ENCODE results near the gene RBM15. TPM values are rescaled to one million over a fixed set of nuclear protein-coding genes. Genes with fewer than 3 reads are reported as not detected.

RBM15 gene
- total and polyA plus RNA-seq, 2 donors (not counting 1 experiment from before 2014, with no cell fraction given): 23.7 to 97.7 TPM

DNA sequence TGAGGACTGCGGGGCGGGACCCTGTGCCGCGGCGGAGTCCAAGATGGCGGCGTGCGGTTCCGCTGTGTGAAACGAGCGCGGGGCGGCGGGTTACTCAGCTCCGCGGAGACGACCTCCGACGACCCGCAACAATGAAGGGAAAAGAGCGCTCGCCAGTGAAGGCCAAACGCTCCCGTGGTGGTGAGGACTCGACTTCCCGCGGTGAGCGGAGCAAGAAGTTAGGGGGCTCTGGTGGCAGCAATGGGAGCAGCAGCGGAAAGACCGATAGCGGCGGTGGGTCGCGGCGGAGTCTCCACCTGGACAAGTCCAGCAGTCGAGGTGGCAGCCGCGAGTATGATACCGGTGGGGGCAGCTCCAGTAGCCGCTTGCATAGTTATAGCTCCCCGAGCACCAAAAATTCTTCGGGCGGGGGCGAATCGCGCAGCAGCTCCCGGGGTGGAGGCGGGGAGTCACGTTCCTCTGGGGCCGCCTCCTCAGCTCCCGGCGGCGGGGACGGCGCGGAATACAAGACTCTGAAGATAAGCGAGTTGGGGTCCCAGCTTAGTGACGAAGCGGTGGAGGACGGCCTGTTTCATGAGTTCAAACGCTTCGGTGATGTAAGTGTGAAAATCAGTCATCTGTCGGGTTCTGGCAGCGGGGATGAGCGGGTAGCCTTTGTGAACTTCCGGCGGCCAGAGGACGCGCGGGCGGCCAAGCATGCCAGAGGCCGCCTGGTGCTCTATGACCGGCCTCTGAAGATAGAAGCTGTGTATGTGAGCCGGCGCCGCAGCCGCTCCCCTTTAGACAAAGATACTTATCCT, 430 bp downstream of the RBM15 start:
- peaks cover 49 to 50% of the 10 kb centered on the region in 2 donors for H3K4me1 ChIP-seq (ENCODE audit: control insufficient read depth in 2 of 2, insufficient read depth in 2 of 2, low read length in 2 of 2)

More for the DNA sequence above, 430 bp downstream of the RBM15 start:
- Mint-ChIP-seq H3K27ac (no peak overlapping the region), H3K9me3 (ENCODE audit: insufficient read depth) (no peaks in the 10 kb centered on the region), H3K4me3 (no peak overlapping the region), H3K27me3 (no peaks in the 10 kb centered on the region), H3K4me1 (peaks cover 57% of the 10 kb centered on the region)
- peaks cover 46% of the 10 kb centered on the region for H4K20me1 ChIP-seq (ENCODE audit: control insufficient read depth, insufficient read depth, low read length, poor library complexity, severe bottlenecking)
- H3K36me3 ChIP-seq (replicated peaks in 1 of 2; ENCODE audit: control extremely low read depth in 1 of 2, control insufficient read depth in 1 of 2, extremely low read depth in 1 of 2, insufficient read depth in 2 of 2, low read length in 1 of 2): peaks cover 5 to 32% of the 10 kb centered on the region in 2 experiments
- peak overlapping the region; percentile 61 to 100 (median 94) for H3K4me3 ChIP-seq (ENCODE audit: control extremely low read depth in 1 of 5, extremely low read depth in 1 of 5, insufficient read depth in 1 of 5, low read depth in 2 of 5, low read length in 4 of 5)
- CTCF ChIA-PET: interaction anchor here (1.1 to 11.8 kb wide), 17 partner anchors 9 to 305 kb away, joined by 3 to 257 read pairs (median 11); partner anchors contain the start of genes KCNC4, LAMTOR5 and STRIP1
- peak overlapping the region; percentile 83 for H3K4me2 ChIP-seq (replicated peaks; ENCODE audit: low read depth, low read length, poor library complexity, severe bottlenecking)
- H3K9ac ChIP-seq (ENCODE audit: low read length): peak overlapping the region; percentile 88
- TF ChIP-seq EZH2 (IDR thresholded peaks at IDR 0.05; ENCODE audit: borderline replicate concordance, insufficient read depth, low read depth, low read length, poor library complexity, severe bottlenecking): no peak
- TF ChIP-seq, protein P1, sequence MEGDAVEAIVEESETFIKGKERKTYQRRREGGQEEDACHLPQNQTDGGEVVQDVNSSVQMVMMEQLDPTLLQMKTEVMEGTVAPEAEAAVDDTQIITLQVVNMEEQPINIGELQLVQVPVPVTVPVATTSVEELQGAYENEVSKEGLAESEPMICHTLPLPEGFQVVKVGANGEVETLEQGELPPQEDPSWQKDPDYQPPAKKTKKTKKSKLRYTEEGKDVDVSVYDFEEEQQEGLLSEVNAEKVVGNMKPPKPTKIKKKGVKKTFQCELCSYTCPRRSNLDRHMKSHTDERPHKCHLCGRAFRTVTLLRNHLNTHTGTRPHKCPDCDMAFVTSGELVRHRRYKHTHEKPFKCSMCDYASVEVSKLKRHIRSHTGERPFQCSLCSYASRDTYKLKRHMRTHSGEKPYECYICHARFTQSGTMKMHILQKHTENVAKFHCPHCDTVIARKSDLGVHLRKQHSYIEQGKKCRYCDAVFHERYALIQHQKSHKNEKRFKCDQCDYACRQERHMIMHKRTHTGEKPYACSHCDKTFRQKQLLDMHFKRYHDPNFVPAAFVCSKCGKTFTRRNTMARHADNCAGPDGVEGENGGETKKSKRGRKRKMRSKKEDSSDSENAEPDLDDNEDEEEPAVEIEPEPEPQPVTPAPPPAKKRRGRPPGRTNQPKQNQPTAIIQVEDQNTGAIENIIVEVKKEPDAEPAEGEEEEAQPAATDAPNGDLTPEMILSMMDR (IDR thresholded peaks at IDR 0.05): peak; percentile 46
- H2AFZ ChIP-seq (ENCODE audit: insufficient read depth, low read depth, low read length, poor library complexity, severe bottlenecking): peak overlapping the region; percentile 91
- WGBS (ENCODE audit: insufficient coverage): under 1% methylated on average over 72 of the region's 77 CpGs
- ATAC-seq (ENCODE audit: low read depth): no peak
- H3K27ac ChIP-seq (ENCODE audit: low read length in 2 of 2): peak overlapping the region; percentile 95 to 97
- intact Hi-C loops (cut with micrococcal nuclease): loop anchor here (2.0 to 10.0 kb wide), 2 partner anchors 535 to 625 kb away; partner anchors contain the start of gene CD53
- peaks cover 67% of the 10 kb centered on the region for H3K79me2 ChIP-seq (ENCODE audit: control insufficient read depth, insufficient read depth, low read length)
- no peaks in the 10 kb centered on the region for H3K27me3 ChIP-seq (replicated peaks in 1 of 4; ENCODE audit: control extremely low read depth in 1 of 4, control insufficient read depth in 3 of 4, insufficient read depth in 4 of 4, low read length in 3 of 4)
- POLR2A ChIA-PET: interaction anchor here (0.6 to 4.0 kb wide), 13 partner anchors 9 to 305 kb away, joined by 3 to 84 read pairs (median 8); partner anchors contain the start of genes KCNC4, LAMTOR5 and STRIP1
- no peaks in the 10 kb centered on the region for H3K9me3 ChIP-seq (ENCODE audit: control extremely low read depth in 1 of 3, control insufficient read depth in 2 of 3, insufficient read depth in 1 of 3, low read length in 2 of 3)
- no peak for DNase-seq

Measured in B cell (primary cell).